Measurements from ENCODE around the gene GRIK3.

- TF ChIP-seq CTCF (IDR thresholded peaks at IDR 0.05) = no peak
- no peak for TF ChIP-seq POLR2A (IDR thresholded peaks at IDR 0.05)
Observed at GRCh38 chr1:36834586-36834985, 199.7 kb downstream of the GRIK3 start.
